ENCODE measurements around the gene SNX1.
"Not testable (repeated sequence)": the region's sequence is repeated elsewhere in the genome, so short reads cannot be mapped to it uniquely, and the experiment has no call there.

The SNX1 gene, protein sequence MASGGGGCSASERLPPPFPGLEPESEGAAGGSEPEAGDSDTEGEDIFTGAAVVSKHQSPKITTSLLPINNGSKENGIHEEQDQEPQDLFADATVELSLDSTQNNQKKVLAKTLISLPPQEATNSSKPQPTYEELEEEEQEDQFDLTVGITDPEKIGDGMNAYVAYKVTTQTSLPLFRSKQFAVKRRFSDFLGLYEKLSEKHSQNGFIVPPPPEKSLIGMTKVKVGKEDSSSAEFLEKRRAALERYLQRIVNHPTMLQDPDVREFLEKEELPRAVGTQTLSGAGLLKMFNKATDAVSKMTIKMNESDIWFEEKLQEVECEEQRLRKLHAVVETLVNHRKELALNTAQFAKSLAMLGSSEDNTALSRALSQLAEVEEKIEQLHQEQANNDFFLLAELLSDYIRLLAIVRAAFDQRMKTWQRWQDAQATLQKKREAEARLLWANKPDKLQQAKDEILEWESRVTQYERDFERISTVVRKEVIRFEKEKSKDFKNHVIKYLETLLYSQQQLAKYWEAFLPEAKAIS

DNA sequence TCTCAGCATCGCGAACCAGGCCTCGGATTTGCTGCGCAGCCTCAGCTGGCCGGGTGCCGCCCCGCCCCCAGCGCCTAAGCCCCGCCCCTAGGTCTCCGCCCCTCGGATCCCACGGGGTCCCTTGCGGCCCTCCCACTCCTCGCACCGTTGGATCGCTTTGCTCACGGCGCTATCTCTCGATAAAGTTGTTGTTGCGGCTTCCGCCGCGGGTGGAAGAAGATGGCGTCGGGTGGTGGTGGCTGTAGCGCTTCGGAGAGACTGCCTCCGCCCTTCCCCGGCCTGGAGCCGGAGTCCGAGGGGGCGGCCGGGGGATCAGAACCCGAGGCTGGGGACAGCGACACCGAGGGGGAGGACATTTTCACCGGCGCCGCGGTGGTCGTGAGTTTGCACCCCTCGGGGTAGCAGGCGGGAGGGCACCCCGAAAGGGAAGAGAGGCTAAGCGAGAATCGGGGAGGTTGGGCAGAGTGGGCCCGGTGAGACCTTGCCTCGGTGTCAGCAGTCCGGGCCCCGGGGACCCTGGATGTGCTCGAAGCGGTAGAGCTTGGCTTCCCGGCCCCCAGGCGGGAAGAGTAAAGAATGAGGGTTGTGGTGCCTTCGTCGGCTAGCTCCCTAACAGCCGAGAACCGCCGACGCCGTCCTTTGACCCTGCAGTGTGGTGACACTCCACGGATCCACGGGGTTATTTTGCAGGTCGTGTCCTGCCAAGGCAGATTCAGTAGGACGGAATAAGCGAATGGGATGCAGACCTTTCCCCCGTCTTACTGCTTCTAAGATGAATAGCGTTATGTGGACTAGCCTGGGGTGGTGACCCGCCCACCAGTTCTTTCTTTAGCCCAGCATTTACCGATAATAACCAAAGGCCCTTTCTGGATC is at the start of gene SNX1:
Gene SNX1 (plus strand): TSS at position 188 of the 873 bp plus-strand sequence. CDS start 32 bp downstream, at position 220.
- DNase-seq (ENCODE audit: low read depth in 2 of 2, low spot score in 1 of 2), result peak; percentile 95 to 96

DNA sequence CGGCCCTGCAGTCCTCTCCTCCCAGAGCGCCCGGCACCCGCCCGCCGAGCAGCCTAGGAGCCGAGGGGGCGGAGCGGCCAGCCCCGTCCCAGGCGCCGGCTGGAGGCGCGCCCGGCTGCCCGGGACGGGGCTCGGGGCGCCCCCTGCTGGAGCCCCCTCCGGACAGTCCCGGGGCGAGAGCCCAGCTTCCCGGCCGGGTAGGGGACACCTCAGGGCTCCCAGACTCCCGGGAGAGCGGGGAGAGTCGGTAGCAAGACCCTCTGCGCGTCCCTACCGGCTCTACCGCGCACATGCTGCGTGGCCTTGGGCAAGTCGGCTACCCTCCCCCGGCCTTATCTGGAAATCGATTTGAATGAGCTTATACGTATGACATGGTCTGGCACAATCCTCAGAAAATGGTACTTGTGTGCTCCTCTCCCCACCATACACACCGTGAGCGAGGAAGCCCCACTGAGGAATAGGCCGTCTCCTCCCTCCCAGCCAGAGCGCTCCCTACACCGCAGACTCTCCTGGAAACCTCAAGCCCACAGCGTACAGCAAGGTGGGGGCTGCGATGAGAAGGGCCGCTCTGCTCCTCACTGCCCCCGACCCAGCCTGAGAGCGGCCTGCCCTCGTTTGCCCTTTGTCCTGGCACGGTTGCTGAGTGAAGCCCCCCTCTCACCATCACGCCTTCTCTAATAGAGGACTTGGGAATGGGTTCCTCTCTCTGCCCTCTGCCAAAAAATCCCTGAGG is 49.2 kb upstream of the SNX1 start, which contains the start of gene DAPK2:
Gene DAPK2 (minus strand): TSS at position 65 of the 733 bp plus-strand sequence. CDS start 6,224 bp downstream, outside the sequence.
- DNase-seq (ENCODE audit: low read depth in 2 of 2, low spot score in 1 of 2), result peak; percentile 27 to 30

DNA sequence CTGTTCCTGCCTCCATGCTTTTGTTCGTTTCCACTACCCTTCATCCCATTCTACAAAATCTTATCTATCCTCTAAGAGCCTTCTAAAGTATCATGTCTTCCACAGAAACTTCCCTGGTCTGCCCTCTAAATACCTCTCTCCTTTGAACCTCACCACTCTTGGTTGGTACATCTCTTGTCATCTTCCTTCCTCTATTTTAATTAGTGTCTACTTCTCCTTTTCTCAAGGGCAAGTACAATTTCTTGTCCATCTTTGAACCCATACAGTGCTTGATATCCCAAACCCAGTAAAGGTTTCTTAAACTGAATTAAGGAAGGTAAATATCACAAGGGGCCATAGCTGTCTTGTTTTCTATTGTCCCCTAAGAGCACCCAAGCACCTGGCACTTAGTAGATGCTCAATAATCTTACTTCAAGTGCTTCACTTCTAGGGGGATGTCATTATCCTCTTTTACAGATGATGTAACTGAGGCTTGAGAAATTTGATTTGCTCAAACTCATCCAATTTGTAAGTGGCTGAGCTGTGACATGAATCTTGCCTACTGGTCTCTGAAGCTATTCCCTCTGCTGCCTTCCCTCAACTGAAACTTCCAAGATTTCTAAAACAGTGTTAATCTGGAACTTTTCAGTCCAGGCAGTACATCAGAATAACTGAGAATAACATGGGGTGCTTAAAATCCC is 46.9 kb upstream of the SNX1 start:
- no peak for DNase-seq (ENCODE audit: low read depth in 2 of 2, low spot score in 1 of 2)

DNA sequence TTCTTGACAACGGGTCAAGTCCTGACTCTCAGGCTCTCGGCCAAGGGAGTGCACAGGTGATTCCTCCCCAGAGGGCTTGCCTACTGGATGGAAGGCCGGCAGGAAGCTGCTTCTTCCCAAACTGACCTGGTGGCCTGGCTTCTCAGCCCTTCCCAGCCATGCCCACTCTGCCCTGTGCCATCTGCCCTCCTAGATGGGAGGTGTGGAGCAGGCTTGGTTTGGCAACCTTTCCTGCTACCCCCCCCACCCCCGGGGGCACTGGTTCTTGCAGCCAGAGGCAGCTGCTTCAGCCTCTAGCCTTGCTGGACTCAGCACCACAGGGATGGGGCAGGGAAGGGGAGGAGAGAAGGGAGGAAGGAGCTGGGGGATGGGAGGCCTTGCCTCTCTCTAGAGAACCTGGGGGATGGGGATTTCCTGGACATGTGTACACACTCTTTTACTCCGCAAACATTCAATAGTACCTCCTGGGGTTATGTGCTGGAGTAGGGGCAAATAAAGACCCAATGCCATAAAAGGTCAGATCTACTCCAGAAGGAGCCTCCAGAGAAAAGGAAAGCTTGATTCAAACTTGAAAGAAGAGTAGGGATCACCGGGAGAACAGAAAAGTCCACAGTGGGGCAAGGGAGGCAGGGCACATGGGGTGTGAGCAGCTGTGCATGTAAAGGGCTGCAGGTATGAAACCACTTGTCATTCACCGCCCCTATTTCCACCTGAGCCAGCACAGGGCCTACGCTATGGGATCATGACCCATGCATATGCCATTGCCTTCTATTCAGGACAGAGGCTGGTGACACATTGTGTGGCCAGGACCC is 45.3 kb upstream of the SNX1 start:
- DNase-seq (ENCODE audit: low read depth in 2 of 2, low spot score in 1 of 2), result no peak

DNA sequence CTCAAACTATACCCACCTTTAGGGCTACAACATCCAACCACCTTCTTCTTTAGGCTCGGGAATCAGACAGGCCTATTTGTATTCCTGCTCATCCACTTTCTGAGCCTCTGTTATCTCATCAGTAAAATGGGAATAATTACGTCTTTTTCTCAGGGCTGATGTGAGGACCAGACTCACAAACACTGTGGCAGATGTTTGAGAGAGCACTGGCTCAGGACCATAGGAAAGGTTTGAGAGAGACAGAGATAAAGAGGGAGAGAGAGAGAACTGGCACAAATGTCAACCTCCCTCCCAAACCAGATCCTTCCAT is 44.7 kb upstream of the SNX1 start:
- DNase-seq (ENCODE audit: low read depth in 2 of 2, low spot score in 1 of 2), result no peak

DNA sequence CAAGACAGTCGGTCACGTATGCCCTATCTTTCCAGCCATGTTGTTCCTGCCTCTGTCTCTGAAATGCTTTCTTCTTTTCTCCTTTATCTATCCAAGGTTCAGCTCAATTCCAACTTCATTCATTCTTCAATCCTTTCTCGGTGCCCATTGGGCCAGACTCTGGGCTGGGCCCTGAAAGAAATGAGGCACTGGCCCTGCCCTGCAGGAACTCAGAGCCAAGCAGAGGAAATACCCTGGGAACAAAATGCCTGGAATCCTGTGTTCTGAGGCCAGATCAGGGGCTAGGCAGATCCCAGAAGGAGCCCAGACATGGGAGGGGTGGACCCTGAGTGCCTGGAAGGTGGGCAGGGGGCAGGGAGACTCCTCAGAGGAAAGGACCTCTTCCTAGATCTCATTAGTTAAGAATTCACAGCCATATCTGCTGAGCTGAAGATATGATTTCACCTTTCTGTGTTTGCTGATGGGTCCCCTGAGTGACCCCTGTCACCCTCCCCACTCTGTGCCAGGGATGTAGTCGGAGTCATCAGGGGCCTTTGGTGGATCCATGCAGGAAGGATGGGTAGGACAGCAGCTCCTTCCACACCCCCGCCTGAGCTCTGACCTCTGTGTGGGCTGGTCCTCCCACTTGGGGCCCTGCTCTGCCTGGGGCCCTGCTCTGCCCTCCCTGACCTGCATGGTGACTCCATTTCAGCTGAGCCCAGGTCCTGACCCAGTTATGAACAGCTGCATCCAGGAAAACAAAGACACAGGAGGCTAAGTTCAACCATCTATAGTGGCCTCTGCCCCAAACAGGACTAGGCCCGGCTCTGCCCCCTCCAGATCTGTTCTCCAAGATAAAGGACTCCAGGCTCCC is 44.1 kb upstream of the SNX1 start:
- no peak for DNase-seq (ENCODE audit: low read depth in 2 of 2, low spot score in 1 of 2)

DNA sequence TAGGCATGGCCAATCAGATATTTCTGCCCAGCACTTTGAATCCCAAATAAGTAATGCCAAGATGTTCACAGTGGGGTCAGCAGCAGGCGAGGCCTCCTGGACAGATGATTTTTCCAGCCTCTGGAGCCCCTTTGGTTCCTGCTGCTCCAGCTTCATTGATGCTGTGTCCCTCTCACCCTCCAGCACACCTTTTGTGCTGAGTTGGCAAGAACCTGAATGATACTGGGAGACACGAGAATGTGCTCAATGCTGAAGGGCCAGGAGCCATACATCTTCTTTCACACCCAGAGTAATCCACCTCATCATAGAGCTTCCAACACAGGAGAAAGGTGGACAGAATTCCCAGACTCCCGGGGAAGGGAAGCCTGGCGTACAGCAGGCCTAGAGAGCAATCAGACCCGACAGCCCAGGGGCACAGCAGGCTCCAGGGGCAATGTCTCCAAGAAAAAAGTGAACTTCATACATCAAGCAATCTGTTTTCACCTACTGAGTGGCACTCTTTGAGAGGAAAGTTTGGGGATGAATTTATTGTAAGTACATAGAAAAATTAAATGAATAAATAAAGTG is 42.8 kb upstream of the SNX1 start:
- DNase-seq (ENCODE audit: low read depth in 2 of 2, low spot score in 1 of 2), result no peak

DNA sequence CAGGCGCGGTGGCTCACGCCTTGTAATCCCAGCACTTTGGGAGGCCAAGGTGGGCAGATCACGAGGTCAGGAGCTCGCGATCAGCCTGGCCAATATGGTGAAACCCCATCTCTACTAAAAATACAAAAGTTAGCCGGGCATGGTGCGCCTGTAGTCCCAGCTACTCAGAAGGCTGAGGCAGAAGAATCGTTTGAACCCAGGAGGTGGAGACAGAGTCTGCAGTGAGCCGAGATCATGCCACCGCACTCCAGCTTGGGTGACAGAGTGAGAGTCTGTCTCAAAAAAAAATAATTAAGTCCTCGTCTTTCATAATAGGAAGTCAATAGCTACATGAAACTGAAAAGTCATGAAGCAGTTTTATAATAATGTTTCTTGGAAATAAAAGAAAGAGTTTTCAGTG is 42.1 kb upstream of the SNX1 start:
- not testable (repeated sequence) for DNase-seq (ENCODE audit: low read depth in 2 of 2, low spot score in 1 of 2)

DNA sequence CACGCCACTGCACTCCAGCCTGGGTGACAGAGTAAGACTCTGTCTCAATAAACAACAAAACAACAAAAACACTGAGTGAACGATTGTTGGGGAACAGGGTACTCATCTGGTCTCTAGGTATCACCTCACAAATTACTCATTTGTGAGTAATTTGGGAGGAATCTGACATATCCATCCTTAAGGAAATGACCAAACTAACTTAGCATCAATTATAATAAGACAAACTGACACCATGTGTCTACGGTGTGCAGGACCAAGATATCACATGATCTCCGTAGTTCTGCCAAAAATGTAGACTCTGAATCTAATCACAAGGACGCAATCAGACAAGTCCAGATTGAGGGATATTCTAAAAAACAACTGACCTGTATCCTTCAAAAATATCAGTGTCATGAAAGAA is 37.5 kb upstream of the SNX1 start:
- no peak for DNase-seq (ENCODE audit: low read depth in 2 of 2, low spot score in 1 of 2)

DNA sequence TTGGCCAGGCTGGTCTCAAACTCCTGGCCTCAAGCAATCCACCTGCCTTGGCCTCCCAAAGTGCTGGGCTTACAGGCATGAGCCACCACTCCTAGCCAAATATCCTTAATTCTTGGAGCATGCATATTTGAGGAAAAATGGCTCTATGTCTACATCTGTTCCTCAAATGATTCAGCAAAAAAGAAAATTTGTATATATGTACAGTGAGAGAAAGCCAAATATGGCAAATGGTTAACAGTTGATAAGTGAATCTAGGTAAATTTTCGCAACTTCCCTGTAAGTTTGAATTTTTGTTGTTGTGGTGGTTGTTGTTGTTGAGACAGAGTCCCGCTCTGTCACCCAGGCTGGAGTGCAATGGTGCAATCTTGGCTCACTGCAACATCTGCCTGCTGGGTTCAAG is 36.7 kb upstream of the SNX1 start:
- not testable (repeated sequence) for DNase-seq (ENCODE audit: low read depth in 2 of 2, low spot score in 1 of 2)

DNA sequence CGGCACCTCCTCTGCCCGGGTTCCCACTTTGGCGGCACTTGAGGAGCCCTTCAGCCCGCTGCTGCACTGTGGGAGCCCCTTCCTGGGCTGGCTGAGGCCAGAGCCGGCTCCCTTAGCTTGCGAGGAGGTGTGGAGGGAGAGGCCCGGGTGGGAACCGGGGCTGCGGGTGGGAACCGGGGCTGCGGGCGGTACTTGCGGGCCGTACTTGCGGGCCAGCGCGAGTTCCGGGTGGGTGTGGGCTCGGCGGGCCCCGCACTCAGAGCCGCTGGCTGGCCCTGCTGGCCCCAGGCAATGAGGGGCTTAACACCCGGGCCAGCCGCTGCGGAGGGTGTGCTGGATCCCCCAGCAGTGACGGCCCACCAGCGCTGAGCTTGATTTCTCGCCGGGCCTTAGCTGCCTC is 35.1 kb upstream of the SNX1 start:
- no peak for DNase-seq (ENCODE audit: low read depth in 2 of 2, low spot score in 1 of 2)

DNA sequence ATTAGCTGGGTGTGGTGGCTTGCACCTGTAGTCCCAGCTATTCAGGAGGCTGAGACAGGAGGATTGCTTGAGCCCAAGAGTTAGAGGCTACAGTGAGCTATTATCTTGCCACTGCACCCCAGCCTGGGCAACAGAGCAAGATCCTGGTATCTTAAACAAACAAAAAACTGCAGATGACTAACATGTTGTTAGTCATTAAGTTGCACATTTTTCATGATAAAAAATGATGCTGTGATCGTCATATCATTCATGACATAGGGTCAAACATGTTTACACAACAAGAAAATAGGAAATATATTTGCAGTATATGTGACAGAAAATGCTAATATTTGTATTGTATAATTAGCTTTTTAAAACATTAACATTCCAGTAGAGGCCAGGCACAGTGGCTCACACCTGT is 29.3 kb upstream of the SNX1 start:
- DNase-seq (ENCODE audit: low read depth in 2 of 2, low spot score in 1 of 2), result no peak

DNA sequence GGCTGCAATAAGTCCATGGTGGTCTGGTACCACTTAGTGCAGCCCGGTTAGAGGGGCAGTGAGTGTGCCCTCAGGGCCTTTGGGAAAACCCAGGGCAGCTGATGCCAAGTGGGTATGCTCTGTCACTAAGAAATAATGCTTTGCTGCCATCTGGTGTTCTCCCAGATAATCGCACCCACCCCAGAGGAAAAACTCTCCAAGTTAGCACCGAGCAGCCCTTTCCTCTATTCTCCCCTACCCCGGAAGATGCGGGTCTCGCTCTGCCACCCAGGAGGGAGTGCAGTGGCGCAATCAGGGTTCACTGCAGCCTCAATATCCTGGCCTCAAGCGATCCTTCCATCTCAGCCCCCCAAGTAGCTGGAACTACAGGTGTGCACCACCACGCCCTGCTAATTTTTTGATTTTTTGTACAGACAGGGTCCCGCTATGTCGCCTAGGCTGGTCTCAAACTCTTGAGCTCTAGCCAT is 28.2 kb upstream of the SNX1 start:
- peak; percentile 19 to 52 for DNase-seq (ENCODE audit: low read depth in 2 of 2, low spot score in 1 of 2)

DNA sequence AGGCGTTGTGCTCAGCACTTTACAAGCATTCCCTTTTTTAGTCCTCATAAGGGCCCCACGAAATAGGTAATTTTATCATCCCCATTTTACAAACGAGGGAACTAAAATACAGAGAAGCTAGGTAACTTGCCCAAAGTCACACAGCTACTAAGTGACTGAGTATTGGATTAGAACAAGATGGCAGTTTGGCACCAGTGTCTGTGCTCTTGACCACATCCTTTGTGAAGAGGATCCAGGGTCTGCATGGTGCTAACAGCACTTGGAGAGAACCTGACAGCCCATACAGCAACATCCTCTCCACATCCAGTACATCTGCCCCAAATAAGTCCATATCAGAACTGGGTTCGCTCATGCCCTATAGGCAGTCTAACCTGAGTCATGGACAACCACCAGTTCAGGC is 27.6 kb upstream of the SNX1 start:
- DNase-seq (ENCODE audit: low read depth in 2 of 2, low spot score in 1 of 2), result no peak

DNA sequence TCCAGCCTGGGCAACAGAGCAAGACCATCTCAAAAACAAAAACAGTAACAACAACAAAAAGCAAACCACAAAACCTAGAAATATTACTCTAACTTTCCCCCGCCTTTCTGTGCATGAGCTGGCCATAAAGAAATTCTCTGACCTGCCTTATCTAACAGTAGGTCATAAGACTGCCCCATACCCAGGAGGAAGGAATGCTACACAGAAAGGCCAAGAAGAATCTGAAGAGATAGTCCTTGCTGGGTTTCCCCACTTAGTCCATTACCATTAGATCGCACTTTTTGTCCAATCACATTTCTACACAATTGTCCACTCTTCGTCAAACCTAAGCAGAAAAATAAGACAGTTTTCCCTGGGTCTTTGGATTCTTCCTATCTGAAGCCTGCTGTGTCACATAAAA is 25.7 kb upstream of the SNX1 start:
- no peak for DNase-seq (ENCODE audit: low read depth in 2 of 2, low spot score in 1 of 2)

DNA sequence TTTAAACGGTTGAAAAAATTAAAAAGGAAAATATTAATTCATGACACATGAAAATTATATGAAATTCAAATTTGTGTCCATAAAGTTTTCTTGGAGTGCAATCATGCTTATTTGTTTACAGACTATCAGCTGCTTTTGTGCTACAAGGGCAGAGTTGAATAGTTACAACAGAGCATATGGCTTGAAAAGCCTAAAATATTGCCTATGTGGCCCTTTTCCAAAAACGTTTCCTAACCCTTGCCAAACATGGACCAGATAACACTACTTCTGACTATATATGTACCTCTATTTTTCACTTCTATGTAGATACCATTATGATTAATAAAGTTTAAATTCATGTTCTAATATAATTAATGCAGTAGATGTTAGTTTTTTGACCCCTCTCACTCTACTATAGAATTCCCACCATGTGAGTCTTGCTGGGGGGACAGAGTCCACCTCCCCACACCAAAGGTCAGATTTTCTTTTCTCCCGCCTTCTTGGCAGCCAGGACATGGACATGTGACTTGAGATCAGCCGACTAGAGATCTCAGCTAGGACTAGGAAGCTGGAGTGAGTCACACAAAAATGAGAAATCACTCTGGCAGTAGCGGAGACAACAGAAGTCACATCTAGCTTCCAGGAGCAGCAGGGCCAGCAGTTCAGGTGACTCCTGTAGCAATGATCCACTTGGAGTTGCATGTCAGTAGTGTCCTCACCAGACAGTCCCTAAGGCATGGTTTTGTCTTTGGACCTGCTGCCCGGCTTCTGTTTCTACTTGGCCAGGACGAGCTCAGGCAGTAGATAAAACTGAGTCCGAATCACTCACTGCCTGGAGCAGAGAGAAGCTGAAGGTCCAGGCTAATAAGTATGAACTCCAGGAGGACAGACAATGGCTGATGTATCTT is 24.6 kb upstream of the SNX1 start:
- DNase-seq (ENCODE audit: low read depth in 2 of 2, low spot score in 1 of 2), result no peak

DNA sequence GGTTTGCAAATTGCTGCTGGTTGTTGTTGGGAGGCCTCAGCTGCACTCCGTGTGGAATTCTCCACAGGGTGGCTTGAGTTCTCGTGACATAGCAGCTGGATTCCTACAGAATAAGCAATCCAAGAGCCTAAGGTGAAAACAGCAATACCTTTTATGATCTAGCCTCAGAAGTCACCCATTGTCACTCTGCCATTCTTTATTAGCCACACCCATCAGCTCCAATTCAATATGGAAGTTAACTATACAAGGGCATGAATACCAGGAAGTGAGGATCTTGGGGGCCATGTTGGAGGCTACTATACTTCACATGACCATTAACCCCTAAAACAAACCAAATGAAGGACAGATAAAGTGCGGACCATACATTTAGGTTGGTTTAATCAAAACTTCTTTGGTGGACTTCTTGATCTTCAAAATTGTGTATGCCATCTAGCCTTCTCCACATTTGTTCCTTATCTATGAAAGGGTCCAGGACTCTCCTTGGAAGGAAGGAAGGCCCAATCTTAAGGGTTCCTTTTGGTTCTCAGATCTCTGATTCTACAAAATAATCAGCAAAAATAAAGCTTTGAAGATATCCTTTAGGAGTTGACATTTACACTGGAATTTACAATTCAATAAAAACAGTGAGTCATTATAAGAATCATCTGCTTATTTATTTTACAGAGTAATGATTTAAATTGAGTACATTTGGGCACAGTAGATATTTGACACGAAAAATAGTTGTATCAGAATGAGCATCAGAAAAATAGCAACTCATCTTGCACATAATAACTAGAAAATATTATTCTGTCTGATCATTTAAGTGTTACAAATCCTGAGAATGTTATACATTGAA is 23.6 kb upstream of the SNX1 start:
- no peak for DNase-seq (ENCODE audit: low read depth in 2 of 2, low spot score in 1 of 2)
